Cardiac muscle cell (in vitro differentiated cells and primary cell): ENCODE results near the gene MLPH. TPM values are rescaled to one million over a fixed set of nuclear protein-coding genes. Genes with fewer than 3 reads are reported as not detected.

Experiments
- DNase-seq, 2 donors: peaks; one replicate each; pipeline versions ENCODE4 v3.0.0 to v3.0.0-alpha.2; 2010 to 2017; ENCODE audit warnings: low read depth in 1 of 2, low spot score in 1 of 2
- H3K27ac ChIP-seq: fragments of 200-600 bp; sonication (generic); 2 replicates; pipeline ENCODE4 v1.5.1; 2016
- H3K27me3 ChIP-seq: fragments of 200-600 bp; sonication (generic); 2 replicates; pipeline ENCODE4 v1.6.0; 2016; ENCODE audit warnings: control low read depth
- H3K36me3 ChIP-seq: fragments of 200-600 bp; sonication (generic); 2 replicates; pipeline ENCODE4 v1.5.1; 2016; ENCODE audit warnings: control low read depth
- H3K4me1 ChIP-seq: fragments of 200-600 bp; sonication (generic); 2 replicates; pipeline ENCODE4 v1.8.1; 2017; ENCODE audit warnings: low read depth, mild to moderate bottlenecking, mixed run types
- H3K4me3 ChIP-seq: fragments of 200-600 bp; sonication (generic); 2 replicates; pipeline ENCODE4 v1.5.1; 2016; ENCODE audit warnings: mild to moderate bottlenecking
- H3K9me3 ChIP-seq: fragments of 200-600 bp; sonication (generic); 2 replicates; pipeline ENCODE4 v1.5.1; 2017; ENCODE audit warnings: low read depth, mild to moderate bottlenecking, control low read depth
- polyA plus RNA-seq: library from polyadenylated mRNA; unstranded; fragments of >200 nt; fragmentation: Nextera tagmentation; extraction: Ambion mirVana; gene quantifications from 2 replicates; pipeline ENCODE4 v1.2.1, GENCODE V29; 2016
- total RNA-seq: library from RNA; depleted of rRNA; stranded (reverse); fragments of >200 nt; gene quantifications from 2 replicates; pipeline ENCODE4 v1.2.3, GENCODE V29; 2016
- TF ChIP-seq, protein P1 (sequence below): IDR thresholded peaks from 2 replicates; pipeline ENCODE4 v1.5.1; 2012; ENCODE audit warnings: low read depth, mild to moderate bottlenecking, low read length

MLPH gene
- total and polyA plus RNA-seq, 2 experiments from 2014 or later = 0.27 to 1.4 TPM

DNA sequence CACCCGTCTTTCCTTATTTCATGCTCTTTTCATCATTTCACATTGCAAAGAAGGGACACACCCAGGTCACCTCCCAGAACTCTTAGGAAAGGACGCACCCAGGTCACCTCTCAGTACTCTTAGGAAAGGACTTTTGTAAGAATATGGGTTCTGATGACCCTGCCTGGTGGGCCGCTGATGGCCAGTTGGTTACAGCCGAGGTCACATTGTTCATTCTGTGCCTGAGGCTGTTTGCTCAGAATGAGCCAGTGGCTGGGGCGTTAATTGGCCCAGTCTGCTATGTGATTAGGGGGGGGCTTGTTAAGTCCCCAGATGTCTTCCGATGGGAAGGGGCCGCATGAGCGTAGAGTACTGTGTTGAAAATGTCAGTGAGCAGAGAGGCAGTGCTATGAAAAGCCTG, 9.4 kb downstream of the MLPH start:
- no peaks in the 10 kb centered on the region for H3K27me3 ChIP-seq
- TF ChIP-seq, protein P1, sequence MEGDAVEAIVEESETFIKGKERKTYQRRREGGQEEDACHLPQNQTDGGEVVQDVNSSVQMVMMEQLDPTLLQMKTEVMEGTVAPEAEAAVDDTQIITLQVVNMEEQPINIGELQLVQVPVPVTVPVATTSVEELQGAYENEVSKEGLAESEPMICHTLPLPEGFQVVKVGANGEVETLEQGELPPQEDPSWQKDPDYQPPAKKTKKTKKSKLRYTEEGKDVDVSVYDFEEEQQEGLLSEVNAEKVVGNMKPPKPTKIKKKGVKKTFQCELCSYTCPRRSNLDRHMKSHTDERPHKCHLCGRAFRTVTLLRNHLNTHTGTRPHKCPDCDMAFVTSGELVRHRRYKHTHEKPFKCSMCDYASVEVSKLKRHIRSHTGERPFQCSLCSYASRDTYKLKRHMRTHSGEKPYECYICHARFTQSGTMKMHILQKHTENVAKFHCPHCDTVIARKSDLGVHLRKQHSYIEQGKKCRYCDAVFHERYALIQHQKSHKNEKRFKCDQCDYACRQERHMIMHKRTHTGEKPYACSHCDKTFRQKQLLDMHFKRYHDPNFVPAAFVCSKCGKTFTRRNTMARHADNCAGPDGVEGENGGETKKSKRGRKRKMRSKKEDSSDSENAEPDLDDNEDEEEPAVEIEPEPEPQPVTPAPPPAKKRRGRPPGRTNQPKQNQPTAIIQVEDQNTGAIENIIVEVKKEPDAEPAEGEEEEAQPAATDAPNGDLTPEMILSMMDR = no peak
- no peak overlapping the region for H3K4me3 ChIP-seq
- DNase-seq = no peak
- H3K27ac ChIP-seq = no peak overlapping the region
- H3K9me3 ChIP-seq = no peaks in the 10 kb centered on the region
- no peaks in the 10 kb centered on the region for H3K36me3 ChIP-seq
- no peaks in the 10 kb centered on the region for H3K4me1 ChIP-seq

DNA sequence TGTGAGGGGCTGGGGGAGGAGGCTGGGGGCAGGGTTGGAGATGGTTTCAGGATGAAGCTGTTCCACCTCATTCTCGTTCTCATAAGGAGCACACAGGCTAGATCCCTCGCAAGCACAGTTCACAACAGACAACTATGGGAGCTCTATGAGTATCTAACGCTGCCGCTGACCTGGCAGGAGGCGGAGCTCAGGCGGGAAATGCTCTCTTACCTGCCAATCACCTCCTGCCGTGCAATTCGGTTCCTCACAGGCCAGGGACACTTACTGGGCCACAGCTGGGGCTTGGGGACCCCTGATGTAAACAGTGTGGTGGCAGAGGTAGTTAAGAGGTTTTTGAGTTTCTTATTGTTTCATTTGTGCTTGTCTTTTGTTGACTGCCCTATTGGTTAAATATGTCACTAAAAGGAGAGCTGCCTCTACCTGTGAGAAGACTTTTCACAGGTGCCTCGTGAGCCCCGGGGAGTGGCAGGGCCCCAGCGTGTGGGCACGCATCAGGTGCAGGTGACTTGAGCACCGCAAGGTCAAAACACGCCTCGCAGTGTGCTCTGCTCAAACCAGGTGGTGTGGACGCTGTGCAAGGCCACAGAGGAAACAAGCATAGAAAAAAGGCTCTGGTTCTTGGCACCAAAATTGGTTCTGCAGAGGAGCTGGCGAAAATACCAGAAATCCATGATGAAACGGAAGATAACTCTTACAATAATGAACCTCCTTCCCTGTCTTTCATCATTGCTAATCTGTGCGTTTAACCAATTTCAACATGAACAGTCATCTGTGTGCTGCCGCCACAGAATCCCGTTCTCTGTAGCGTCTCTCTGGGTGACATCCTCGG, 10.2 kb downstream of the MLPH start:
- no peaks in the 10 kb centered on the region for H3K27me3 ChIP-seq
- DNase-seq = peak in 1 of 2 donors; percentile 52
- TF ChIP-seq, protein P1 = no peak
- H3K36me3 ChIP-seq = no peaks in the 10 kb centered on the region
- no peaks in the 10 kb centered on the region for H3K4me1 ChIP-seq
- H3K4me3 ChIP-seq = no peak overlapping the region
- no peaks in the 10 kb centered on the region for H3K9me3 ChIP-seq
- H3K27ac ChIP-seq = no peak overlapping the region

DNA sequence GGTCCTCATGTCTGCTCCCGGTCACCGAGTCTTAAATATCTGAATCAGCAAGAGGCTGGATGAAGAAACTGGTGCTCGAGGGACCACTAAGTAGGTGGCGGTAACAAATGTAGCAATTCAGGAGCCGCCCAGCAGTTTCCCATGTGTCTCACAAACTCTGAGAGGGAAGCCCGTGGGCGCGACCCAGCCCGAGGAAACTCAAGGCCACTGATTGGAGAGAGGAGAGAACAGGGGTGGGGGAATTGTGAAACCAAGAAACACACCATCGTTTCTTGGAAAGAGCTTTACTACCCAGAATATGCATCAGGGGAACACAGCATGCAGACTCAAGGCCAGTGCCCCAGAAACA, 10.8 kb downstream of the MLPH start:
- Histone ChIP-seq H3K4me3 (no peak overlapping the region), H3K9me3 (no peaks in the 10 kb centered on the region), H3K27me3 (no peaks in the 10 kb centered on the region), H3K27ac (no peak overlapping the region), H3K4me1 (no peaks in the 10 kb centered on the region), H3K36me3 (no peaks in the 10 kb centered on the region)
- peak in 1 of 2 donors; percentile 52 for DNase-seq
- TF ChIP-seq, protein P1 = no peak

DNA sequence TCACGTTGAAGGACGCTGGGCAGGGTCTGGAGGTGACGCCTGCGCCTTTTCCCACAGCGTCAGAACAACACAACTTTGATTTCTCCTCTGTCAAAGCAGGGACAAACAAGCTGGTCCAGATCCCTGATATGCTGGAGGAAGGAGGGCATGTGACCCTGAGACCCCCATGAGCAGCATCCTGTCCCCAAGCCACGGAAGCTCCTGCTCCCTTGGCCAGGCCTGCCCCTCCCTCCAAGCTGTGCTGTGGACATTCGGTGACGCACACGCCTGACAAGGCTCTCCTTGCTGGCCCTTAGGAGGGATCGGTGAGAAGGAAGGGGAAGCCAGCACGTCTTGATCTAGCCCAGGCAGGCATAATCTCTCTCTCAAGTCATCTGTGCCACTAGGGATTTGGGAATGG, 11.3 kb downstream of the MLPH start:
- H3K27ac ChIP-seq = no peak overlapping the region
- TF ChIP-seq, protein P1 = no peak

DNA sequence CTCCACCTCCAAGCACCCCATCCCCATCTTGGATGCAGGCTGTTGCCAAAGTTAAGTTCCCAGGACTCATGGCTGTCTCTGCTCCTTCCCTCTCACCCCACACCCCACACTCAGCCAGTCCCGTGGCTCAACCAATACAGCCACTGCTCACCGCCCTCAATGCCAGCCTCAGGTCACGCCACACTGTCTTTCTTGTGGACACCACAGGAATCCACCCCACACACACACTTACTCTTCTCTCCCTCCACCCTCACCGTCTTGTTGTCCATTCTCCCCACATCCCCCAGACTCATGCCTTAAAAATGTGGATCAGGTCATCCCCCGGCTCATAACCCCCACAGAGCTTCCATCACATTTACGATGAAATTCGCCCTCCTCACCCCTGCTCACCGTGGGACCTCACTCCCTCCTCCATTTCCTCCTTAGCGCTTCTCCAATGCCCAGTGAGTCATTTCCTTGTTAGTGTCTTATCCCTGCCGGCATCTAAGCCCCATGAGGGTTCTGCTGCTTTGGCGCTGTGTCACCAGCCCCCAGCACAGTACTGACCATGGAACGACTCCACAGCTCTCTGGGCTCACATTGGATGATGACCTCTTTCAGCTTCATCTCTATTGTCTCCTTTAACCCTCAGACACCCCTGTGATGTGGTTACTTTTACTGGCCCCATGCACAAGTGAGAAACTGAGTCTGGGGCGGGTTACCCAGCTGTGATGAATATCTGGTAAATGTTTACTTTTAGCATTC, 13.8 kb downstream of the MLPH start:
- Histone ChIP-seq H3K27me3 (no peaks in the 10 kb centered on the region), H3K4me1 (no peaks in the 10 kb centered on the region), H3K27ac (no peak overlapping the region), H3K36me3 (no peaks in the 10 kb centered on the region), H3K9me3 (no peaks in the 10 kb centered on the region), H3K4me3 (no peak overlapping the region)
- peak in 1 of 2 donors; percentile 89 for DNase-seq
- TF ChIP-seq, protein P1 = no peak

More for the DNA sequence above, 11.3 kb downstream of the MLPH start:
- Histone ChIP-seq H3K4me1 (no peaks in the 10 kb centered on the region), H3K27me3 (no peaks in the 10 kb centered on the region), H3K4me3 (no peak overlapping the region), H3K9me3 (no peaks in the 10 kb centered on the region), H3K36me3 (no peaks in the 10 kb centered on the region)
- no peak for DNase-seq
